ENCODE results near the gene MAP3K9.

The MAP3K9 gene

DNA sequence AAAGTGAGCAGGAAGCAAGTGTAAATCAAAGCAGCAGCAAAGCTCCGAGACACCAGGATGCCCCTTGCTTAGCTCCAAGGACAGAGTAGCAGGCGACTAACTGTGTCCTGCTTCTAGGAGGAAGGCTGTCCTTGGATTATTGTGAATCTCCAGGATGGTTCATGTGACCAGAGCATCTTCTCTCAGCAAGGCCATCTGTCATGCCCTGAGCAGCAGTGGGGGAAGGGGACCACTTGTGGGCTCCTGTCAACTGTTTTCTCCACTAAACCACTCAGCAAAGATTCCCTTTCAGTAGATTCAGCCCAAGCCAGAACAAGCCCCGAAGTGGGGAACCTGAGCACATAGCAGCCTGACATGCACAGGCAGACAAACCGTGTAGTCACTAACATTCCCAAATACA lies 19.4 kb downstream of the MAP3K9 start:
- Histone ChIP-seq H3K9me2 (replicated peaks; ENCODE audit: insufficient read depth, low read length) (no peaks in the 10 kb centered on the region), H3K36me3 (ENCODE audit: low read length) (0 out of 2 replicates have a peak, but pooled peaks cover 2% of the 10 kb centered on the region), H4K20me1 (ENCODE audit: low read depth, low read length) (no peaks in the 10 kb centered on the region; the same call in 1 of the 2 replicates), H3F3A (ENCODE audit: insufficient read depth) (no peaks in the 10 kb centered on the region), H3K27ac (ENCODE audit: low read depth, low read length) (no peak overlapping the region), H3K9ac (ENCODE audit: low read length) (no peak overlapping the region), H3K4me2 (ENCODE audit: low read depth, low read length, poor library complexity, severe bottlenecking) (no peak overlapping the region), H3K4me3 (ENCODE audit: insufficient read depth, low read length, poor library complexity, severe bottlenecking) (no peak overlapping the region), H3K79me2 (ENCODE audit: insufficient read depth, low read length) (peaks cover 37% of the 10 kb centered on the region), H2AFZ (ENCODE audit: low read depth, low read length, severe bottlenecking) (no peak overlapping the region), H3K27me3 (ENCODE audit: low read length) (no peaks in the 10 kb centered on the region), H3K9me3 (ENCODE audit: insufficient read depth, low read length) (no peaks in the 10 kb centered on the region)
- TF ChIP-seq, protein P1, sequence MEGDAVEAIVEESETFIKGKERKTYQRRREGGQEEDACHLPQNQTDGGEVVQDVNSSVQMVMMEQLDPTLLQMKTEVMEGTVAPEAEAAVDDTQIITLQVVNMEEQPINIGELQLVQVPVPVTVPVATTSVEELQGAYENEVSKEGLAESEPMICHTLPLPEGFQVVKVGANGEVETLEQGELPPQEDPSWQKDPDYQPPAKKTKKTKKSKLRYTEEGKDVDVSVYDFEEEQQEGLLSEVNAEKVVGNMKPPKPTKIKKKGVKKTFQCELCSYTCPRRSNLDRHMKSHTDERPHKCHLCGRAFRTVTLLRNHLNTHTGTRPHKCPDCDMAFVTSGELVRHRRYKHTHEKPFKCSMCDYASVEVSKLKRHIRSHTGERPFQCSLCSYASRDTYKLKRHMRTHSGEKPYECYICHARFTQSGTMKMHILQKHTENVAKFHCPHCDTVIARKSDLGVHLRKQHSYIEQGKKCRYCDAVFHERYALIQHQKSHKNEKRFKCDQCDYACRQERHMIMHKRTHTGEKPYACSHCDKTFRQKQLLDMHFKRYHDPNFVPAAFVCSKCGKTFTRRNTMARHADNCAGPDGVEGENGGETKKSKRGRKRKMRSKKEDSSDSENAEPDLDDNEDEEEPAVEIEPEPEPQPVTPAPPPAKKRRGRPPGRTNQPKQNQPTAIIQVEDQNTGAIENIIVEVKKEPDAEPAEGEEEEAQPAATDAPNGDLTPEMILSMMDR (IDR thresholded peaks at IDR 0.05; ENCODE audit: insufficient read depth, low read length, poor library complexity, severe bottlenecking) = no peak
- TF ChIP-seq EZH2phosphoT487 (conservative IDR thresholded peaks at IDR 0.05; ENCODE audit: low read length) = no peak

DNA sequence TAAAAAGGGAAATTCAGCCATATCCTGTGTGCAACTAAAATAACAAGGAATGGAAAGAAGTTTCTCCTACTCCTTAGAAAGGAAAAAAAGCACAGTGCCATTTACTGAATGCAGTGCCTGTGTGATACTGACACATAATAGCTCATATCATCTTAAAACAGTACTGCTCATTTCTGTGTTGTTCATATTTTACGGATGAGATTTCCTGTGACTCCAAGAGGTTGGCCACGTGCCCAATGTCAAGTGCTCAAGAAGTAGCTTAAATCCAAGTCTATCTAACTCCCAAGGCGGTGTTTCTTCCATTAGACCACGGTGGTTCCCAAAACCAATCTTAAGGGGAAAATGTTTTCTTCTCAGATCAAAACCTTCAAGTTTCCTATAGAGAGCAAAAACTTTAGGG lies 20.0 kb downstream of the MAP3K9 start:
- H3K27ac ChIP-seq (ENCODE audit: low read depth, low read length) = no peak overlapping the region
- H3F3A ChIP-seq (ENCODE audit: insufficient read depth) = no peaks in the 10 kb centered on the region
- no peaks in the 10 kb centered on the region; the same call in 1 of the 2 replicates for H4K20me1 ChIP-seq (ENCODE audit: low read depth, low read length)
- no peak overlapping the region for H3K4me3 ChIP-seq (ENCODE audit: insufficient read depth, low read length, poor library complexity, severe bottlenecking)
- no peak overlapping the region for H3K9ac ChIP-seq (ENCODE audit: low read length)
- H3K36me3 ChIP-seq (ENCODE audit: low read length) = 0 out of 2 replicates have a peak, but pooled peaks cover 2% of the 10 kb centered on the region
- no peak overlapping the region for H2AFZ ChIP-seq (ENCODE audit: low read depth, low read length, severe bottlenecking)
- H3K9me2 ChIP-seq (replicated peaks; ENCODE audit: insufficient read depth, low read length) = no peaks in the 10 kb centered on the region
- H3K9me3 ChIP-seq (ENCODE audit: insufficient read depth, low read length) = no peaks in the 10 kb centered on the region
- H3K4me2 ChIP-seq (ENCODE audit: low read depth, low read length, poor library complexity, severe bottlenecking) = no peak overlapping the region
- no peaks in the 10 kb centered on the region for H3K27me3 ChIP-seq (ENCODE audit: low read length)
- TF ChIP-seq, protein P1 (IDR thresholded peaks at IDR 0.05; ENCODE audit: insufficient read depth, low read length, poor library complexity, severe bottlenecking) = no peak
- TF ChIP-seq EZH2phosphoT487 (conservative IDR thresholded peaks at IDR 0.05; ENCODE audit: low read length) = no peak
- peaks cover 39% of the 10 kb centered on the region for H3K79me2 ChIP-seq (ENCODE audit: insufficient read depth, low read length)

DNA sequence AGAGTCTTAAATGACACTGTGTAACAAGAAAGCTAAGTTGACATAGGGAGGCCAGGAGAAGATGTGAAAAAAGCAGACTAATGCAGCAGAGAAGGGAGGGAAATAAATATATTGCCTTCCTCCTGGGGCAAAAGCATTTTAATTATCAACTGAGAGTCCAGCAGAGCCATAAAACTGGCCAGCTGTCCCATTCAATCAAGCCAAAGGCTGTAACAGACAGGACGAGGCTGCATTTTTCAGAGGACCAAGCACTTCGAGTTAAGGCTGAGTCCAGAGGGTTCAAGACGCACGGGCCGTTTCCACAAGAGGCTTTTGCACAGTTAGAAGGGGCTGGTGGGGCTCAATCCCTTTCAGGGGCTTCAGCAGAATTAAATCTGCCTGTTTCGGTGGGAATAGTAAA lies 20.4 kb downstream of the MAP3K9 start:
- TF ChIP-seq EZH2phosphoT487 (conservative IDR thresholded peaks at IDR 0.05; ENCODE audit: low read length) = no peak
- TF ChIP-seq, protein P1 (IDR thresholded peaks at IDR 0.05; ENCODE audit: insufficient read depth, low read length, poor library complexity, severe bottlenecking) = no peak
- no peak overlapping the region for H3K9ac ChIP-seq (ENCODE audit: low read length)
- H3K9me3 ChIP-seq (ENCODE audit: insufficient read depth, low read length) = no peaks in the 10 kb centered on the region
- H3K27me3 ChIP-seq (ENCODE audit: low read length) = no peaks in the 10 kb centered on the region
- no peak overlapping the region for H3K4me3 ChIP-seq (ENCODE audit: insufficient read depth, low read length, poor library complexity, severe bottlenecking)
- no peak overlapping the region for H3K27ac ChIP-seq (ENCODE audit: low read depth, low read length)
- H3K79me2 ChIP-seq (ENCODE audit: insufficient read depth, low read length) = peaks cover 36% of the 10 kb centered on the region
- no peaks in the 10 kb centered on the region for H3F3A ChIP-seq (ENCODE audit: insufficient read depth)
- H3K36me3 ChIP-seq (ENCODE audit: low read length) = 0 out of 2 replicates have a peak, but pooled peaks cover 2% of the 10 kb centered on the region
- H2AFZ ChIP-seq (ENCODE audit: low read depth, low read length, severe bottlenecking) = no peak overlapping the region
- H4K20me1 ChIP-seq (ENCODE audit: low read depth, low read length) = no peaks in the 10 kb centered on the region; the same call in 1 of the 2 replicates
- H3K9me2 ChIP-seq (replicated peaks; ENCODE audit: insufficient read depth, low read length) = no peaks in the 10 kb centered on the region
- H3K4me2 ChIP-seq (ENCODE audit: low read depth, low read length, poor library complexity, severe bottlenecking) = no peak overlapping the region
